Pancreas (tissue), 10 donors: Measurements from ENCODE around the gene ECSCR. TPM values are rescaled to one million over a fixed set of nuclear protein-coding genes. Genes with fewer than 3 reads are reported as not detected.

Experiments used
- ATAC-seq, 4 donors: fragments of 200-7000 bp; cut with Tn5 transposase; one replicate each; pipeline versions ENCODE4 v1.8.0 to v1.9.1; 2020; ENCODE audit warnings: mild to moderate bottlenecking in 4 of 4, moderate library complexity in 4 of 4
- DNase-seq, 6 donors: peaks; one replicate each; pipeline ENCODE4 v3.0.0-alpha.2; 2020
- FAIRE-seq: peaks from 2 replicates; lab custom pipeline; 2012; peaks lifted over from hg19 to GRCh38; lab: Jason Lieb, UNC
- H3K27ac ChIP-seq, 4 donors: fragments of 200-600 bp; sonication (generic); 1 replicate in 3 of 4; 2 replicates in 1 of 4; pipeline versions ENCODE4 v1.5.0 to v1.8.0; 2020
- H3K27me3 ChIP-seq, 4 donors: fragments of 200-600 bp; one replicate each; pipeline ENCODE4 v1.8.0; 2021
- H3K36me3 ChIP-seq, 3 donors: fragments of 200-600 bp; sonication (generic) in 1 of 3; one replicate each; pipeline versions ENCODE4 v1.5.0 to v1.8.0; 2020 to 2021
- H3K4me1 ChIP-seq, 3 donors: fragments of 200-600 bp; one replicate each; pipeline ENCODE4 v1.8.0; 2021
- H3K4me3 ChIP-seq, 4 donors: fragments of 200-600 bp; sonication (generic) in 2 of 4; one replicate each; pipeline versions ENCODE4 v1.5.0 to v1.8.0; 2020 to 2021
- H3K9me3 ChIP-seq, 4 donors: fragments of 200-600 bp; one replicate each; pipeline ENCODE4 v1.8.0; 2021
- CTCF ChIP-seq, 4 donors: fragments of 200-600 bp; sonication (generic) in 3 of 4; IDR thresholded peaks; one replicate each; pipeline versions ENCODE4 v1.5.0 to v1.8.0; 2021; ENCODE audit warnings: antibody characterized with exemption in 4 of 4
- WGBS, 2 donors: extraction: QIAGEN DNeasy Blood & Tissue Kit; methylation state at CpG; one replicate each; pipeline ENCODE4 v1.1.7; 2013; 5-methylcytosine and 5-hydroxymethylcytosine counted together
- intact Hi-C, 3 donors: fragments of 100-400 bp; cut with DNase I; formaldehyde crosslinking; loops; one replicate each; pipeline versions ENCODE4 v1.11.1 to v1.14.2; 2022
- polyA plus RNA-seq, 2 donors: library from polyadenylated mRNA; stranded (reverse); fragments of 200-250 nt; gene quantifications; one replicate each; pipeline ENCODE4 v1.2.3, GENCODE V29; 2013
- total RNA-seq, 6 donors: library from RNA; stranded (reverse); fragmentation: NEBNext Ultra II Directional in 4 of 6; extraction: Animal tissue kit (Norgen Biotek cat#: 25700) in 4 of 6; gene quantifications; one replicate each; pipeline versions ENCODE4 v1.2.1 to v1.2.4, GENCODE V29; 2021 to 2023
- donor health status: healthy with polysubstance abuse.
- donor health status: DM: no; HTN: no; CAD: no; lungs with moderate emphysema.
- donor health status: DM: no; HTN: no; CAD: no.
- donor health status: control.
- donor health status: control.
- donor health status: Bipolar disorder and iron deficiency.
- donor health status: DM: yes; HTN: yes; CAD: no.
- donor health status: DM: no; HTN: no; CAD: no.
- donor health status: DM: no; HTN: no; CAD: no.
- donor health status: DM: yes; HTN: yes; CAD: no.

Gene ECSCR
- total and polyA plus RNA-seq, 8 donors, result 1.0 to 8.3 (median 2.8) TPM

GRCh38 chr5:139457241-139457640 lies 5.3 kb downstream of the ECSCR start:
- Histone ChIP-seq H3K27me3 (no peaks in the 10 kb centered on the region), H3K27ac (no peak overlapping the region), H3K9me3 (no peaks in the 10 kb centered on the region), H3K4me1 (no peaks in the 10 kb centered on the region), H3K36me3 (no peaks in the 10 kb centered on the region), H3K4me3 (no peak overlapping the region)
- FAIRE-seq (no peak), ATAC-seq (no peak), DNase-seq (no peak)
- no peak for TF ChIP-seq CTCF (IDR thresholded peaks at IDR 0.05)
- 86 to 92% methylated on average over 5 of the region's 5 CpGs for WGBS, 2 donors
- intact Hi-C loops, result no loop called here

GRCh38 chr5:139456776-139457175 lies 5.8 kb downstream of the ECSCR start:
- intact Hi-C loops, result no loop called here
- WGBS, 2 donors, result 83 to 88% methylated on average over 12 of the region's 12 CpGs
- Histone ChIP-seq H3K4me3 (no peak overlapping the region), H3K36me3 (no peaks in the 10 kb centered on the region), H3K27me3 (no peaks in the 10 kb centered on the region), H3K27ac (no peak overlapping the region), H3K4me1 (no peaks in the 10 kb centered on the region), H3K9me3 (no peaks in the 10 kb centered on the region)
- TF ChIP-seq CTCF (IDR thresholded peaks at IDR 0.05), result no peak
- no peak for DNase-seq
- ATAC-seq, result no peak
- no peak for FAIRE-seq

- FAIRE-seq, result no peak
- Histone ChIP-seq H3K9me3 (no peaks in the 10 kb centered on the region), H3K36me3 (no peaks in the 10 kb centered on the region), H3K4me1 (no peaks in the 10 kb centered on the region), H3K27ac (no peak overlapping the region), H3K27me3 (no peaks in the 10 kb centered on the region), H3K4me3 (no peak overlapping the region)
- no peak for ATAC-seq
- 72 to 79% methylated on average over 11 of the region's 11 CpGs for WGBS, 2 donors
- TF ChIP-seq CTCF (IDR thresholded peaks at IDR 0.05), result no peak
- no peak for DNase-seq
- intact Hi-C loops, result no loop called here
These were observed 7.8 kb downstream of the ECSCR start for GRCh38 chr5:139454568-139455290.

- intact Hi-C loops, result no loop called here
- no peaks in the 10 kb centered on the region for H3K36me3 ChIP-seq
- no peak for TF ChIP-seq CTCF (IDR thresholded peaks at IDR 0.05)
- WGBS, 2 donors, result 71 to 72% methylated on average over 3 of the region's 3 CpGs
- no peak for DNase-seq
- no peak for FAIRE-seq
- H3K9me3 ChIP-seq, result no peaks in the 10 kb centered on the region
- no peaks in the 10 kb centered on the region for H3K27me3 ChIP-seq
- H3K4me1 ChIP-seq, result no peaks in the 10 kb centered on the region
- H3K4me3 ChIP-seq, result no peak overlapping the region
- no peak for ATAC-seq
- no peak overlapping the region for H3K27ac ChIP-seq
These were observed 8.6 kb downstream of the ECSCR start for GRCh38 chr5:139453683-139454567.
